ENCODE data around the gene KCNMA1.

DNA sequence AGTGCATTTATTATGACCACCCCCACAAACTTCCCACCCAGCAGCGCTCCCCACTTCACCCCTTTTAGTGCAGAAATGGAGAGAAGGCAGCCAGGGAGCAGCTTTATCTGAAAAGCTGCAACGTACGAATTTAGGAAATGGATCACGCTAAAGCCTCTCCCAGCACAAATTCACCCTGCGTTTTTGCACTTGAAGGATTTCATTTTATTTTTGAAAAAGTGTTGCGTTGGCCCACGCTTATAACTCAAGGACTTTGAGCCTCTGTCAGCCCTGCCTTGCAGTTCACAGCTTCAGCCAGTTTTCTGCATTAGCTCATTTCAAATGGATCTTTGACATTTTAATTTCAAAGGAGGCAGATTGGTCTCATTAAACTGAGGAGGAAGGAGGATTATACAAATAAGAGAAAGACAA, 556.1 kb downstream of the KCNMA1 start:
- TF ChIP-seq, protein P1, sequence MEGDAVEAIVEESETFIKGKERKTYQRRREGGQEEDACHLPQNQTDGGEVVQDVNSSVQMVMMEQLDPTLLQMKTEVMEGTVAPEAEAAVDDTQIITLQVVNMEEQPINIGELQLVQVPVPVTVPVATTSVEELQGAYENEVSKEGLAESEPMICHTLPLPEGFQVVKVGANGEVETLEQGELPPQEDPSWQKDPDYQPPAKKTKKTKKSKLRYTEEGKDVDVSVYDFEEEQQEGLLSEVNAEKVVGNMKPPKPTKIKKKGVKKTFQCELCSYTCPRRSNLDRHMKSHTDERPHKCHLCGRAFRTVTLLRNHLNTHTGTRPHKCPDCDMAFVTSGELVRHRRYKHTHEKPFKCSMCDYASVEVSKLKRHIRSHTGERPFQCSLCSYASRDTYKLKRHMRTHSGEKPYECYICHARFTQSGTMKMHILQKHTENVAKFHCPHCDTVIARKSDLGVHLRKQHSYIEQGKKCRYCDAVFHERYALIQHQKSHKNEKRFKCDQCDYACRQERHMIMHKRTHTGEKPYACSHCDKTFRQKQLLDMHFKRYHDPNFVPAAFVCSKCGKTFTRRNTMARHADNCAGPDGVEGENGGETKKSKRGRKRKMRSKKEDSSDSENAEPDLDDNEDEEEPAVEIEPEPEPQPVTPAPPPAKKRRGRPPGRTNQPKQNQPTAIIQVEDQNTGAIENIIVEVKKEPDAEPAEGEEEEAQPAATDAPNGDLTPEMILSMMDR (IDR thresholded peaks at IDR 0.05 in 4 of 5, conservative IDR thresholded peaks at IDR 0.05 in 1 of 5), result no peak
- TF ChIP-seq POLR2A (IDR thresholded peaks at IDR 0.05), result no peak
